Neural progenitor cell (in vitro differentiated cells): ENCODE results near the gene BMP15.

Source experiments
- EZH2 ChIP-seq: fragments of 200-600 bp; sonication (generic); IDR thresholded peaks from 2 replicates; pipeline ENCODE4 v1.6.1; 2017; ENCODE audit warnings: antibody characterized with exemption, mild to moderate bottlenecking, moderate library complexity
- EZH2phosphoT487 ChIP-seq: fragments of 200-600 bp; sonication (generic); IDR thresholded peaks from 2 replicates; pipeline ENCODE4 v1.6.1; 2017; ENCODE audit warnings: antibody characterized with exemption
- TF ChIP-seq, protein P1 (sequence below): fragments of 200-600 bp; sonication (generic); IDR thresholded peaks from 2 replicates; pipeline ENCODE4 v1.5.1; 2017; ENCODE audit warnings: antibody characterized with exemption, mild to moderate bottlenecking

DNA sequence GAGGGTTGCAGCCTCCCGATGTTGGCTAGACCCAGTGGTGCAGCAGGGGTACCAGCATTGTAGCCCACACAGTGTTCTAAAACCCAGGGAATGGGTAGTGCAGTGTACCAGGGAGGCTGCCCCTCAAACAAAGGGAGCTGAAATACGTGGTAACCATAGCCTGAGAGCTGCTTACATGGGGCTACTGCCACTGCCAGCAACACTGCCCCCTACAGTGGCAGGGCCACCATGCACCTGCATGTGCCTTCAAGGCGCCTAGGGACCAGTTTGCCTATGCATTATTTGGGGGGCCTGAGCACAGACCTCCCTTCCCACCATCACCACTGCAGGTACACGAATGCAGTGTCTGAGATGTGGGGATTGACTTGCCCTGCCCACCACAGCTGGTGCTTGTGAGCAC lies 21.0 kb upstream of the BMP15 start:
- TF ChIP-seq, protein P1, sequence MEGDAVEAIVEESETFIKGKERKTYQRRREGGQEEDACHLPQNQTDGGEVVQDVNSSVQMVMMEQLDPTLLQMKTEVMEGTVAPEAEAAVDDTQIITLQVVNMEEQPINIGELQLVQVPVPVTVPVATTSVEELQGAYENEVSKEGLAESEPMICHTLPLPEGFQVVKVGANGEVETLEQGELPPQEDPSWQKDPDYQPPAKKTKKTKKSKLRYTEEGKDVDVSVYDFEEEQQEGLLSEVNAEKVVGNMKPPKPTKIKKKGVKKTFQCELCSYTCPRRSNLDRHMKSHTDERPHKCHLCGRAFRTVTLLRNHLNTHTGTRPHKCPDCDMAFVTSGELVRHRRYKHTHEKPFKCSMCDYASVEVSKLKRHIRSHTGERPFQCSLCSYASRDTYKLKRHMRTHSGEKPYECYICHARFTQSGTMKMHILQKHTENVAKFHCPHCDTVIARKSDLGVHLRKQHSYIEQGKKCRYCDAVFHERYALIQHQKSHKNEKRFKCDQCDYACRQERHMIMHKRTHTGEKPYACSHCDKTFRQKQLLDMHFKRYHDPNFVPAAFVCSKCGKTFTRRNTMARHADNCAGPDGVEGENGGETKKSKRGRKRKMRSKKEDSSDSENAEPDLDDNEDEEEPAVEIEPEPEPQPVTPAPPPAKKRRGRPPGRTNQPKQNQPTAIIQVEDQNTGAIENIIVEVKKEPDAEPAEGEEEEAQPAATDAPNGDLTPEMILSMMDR, result peak; percentile 18
- TF ChIP-seq EZH2 (no peak), EZH2phosphoT487 (no peak)
